ENCODE results near the gene PHPT1. TPM values are rescaled to one million over a fixed set of nuclear protein-coding genes. Genes with fewer than 3 reads are reported as not detected.

Gene PHPT1
- total RNA-seq, 6 experiments from 2014 or later, result 30.5 to 66.6 (median 49.3) TPM

GRCh38 chr9:136857581-136858412 is 8.6 kb downstream of the PHPT1 start:
- Histone ChIP-seq H3K36me3 (peaks cover 0 to 17% (median 10%) of the 10 kb centered on the region in 4 donors), H3K4me1 (peaks cover 0 to 22% (median 10%) of the 10 kb centered on the region in 4 donors), H3K27me3 (no peaks in the 10 kb centered on the region), H3K9me3 (no peaks in the 10 kb centered on the region), H3K27ac (peak overlapping the region in 1 of 3 donors; percentile 89), H3K4me3 (no peak overlapping the region)
- ATAC-seq (no peak), DNase-seq (peak; percentile 25 to 58 (median 51))
- TF ChIP-seq POLR2A (IDR thresholded peaks at IDR 0.05), result no peak
- WGBS (ENCODE audit: insufficient coverage, low coverage, low lambda C conversion rate, missing lambda C conversion rate), result no CpG with 5 or more reads among the region's 29 CpGs
- intact Hi-C loops (cut with DNase I), result no loop called here

DNA sequence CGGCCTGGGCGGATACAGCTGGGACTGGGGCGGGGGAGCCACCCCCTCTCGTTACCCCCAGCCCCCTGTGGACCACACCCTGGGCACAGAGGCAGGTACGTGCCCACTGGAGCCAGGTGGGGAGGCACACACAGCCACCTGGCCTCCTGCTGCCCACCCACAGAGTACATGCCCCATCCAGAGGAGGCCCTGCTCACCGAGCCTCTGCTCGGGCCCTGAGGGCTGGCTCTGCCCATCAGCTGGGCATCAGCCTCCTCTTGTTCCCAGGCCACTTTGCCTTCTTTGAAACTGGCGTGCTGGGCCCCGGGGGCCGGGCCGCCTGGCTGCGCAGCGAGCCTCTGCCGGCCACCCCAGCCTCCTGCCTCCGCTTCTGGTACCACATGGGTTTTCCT is 9.2 kb downstream of the PHPT1 start:
- H3K36me3 ChIP-seq, result peaks cover 2 to 23% (median 13%) of the 10 kb centered on the region in 4 donors
- no peak overlapping the region for H3K4me3 ChIP-seq
- H3K4me1 ChIP-seq, result peaks cover 0 to 27% (median 13%) of the 10 kb centered on the region in 4 donors
- H3K9me3 ChIP-seq, result no peaks in the 10 kb centered on the region
- H3K27me3 ChIP-seq, result no peaks in the 10 kb centered on the region
- WGBS (ENCODE audit: insufficient coverage, low coverage, low lambda C conversion rate, missing lambda C conversion rate), result 100% methylated on average over 1 of the region's 15 CpGs
- ATAC-seq, result no peak
- peak in 1 of 3 donors; percentile 49 for DNase-seq
- intact Hi-C loops (cut with DNase I), result no loop called here
- H3K27ac ChIP-seq, result peak overlapping the region in 2 of 3 donors; percentile 78 to 89
- no peak for TF ChIP-seq POLR2A (IDR thresholded peaks at IDR 0.05)
- no peak for TF ChIP-seq CTCF (IDR thresholded peaks at IDR 0.05)

GRCh38 chr9:136858844-136859757 is 9.9 kb downstream of the PHPT1 start:
- peak; percentile 82 to 91 (median 88) for ATAC-seq
- TF ChIP-seq POLR2A (IDR thresholded peaks at IDR 0.05), result peak; percentile 19
- no peak for TF ChIP-seq CTCF (IDR thresholded peaks at IDR 0.05)
- peak; percentile 83 to 94 (median 93) for DNase-seq
- no peaks in the 10 kb centered on the region for H3K27me3 ChIP-seq
- WGBS (ENCODE audit: insufficient coverage, low coverage, low lambda C conversion rate, missing lambda C conversion rate), result 40% methylated on average over 2 of the region's 20 CpGs
- peak overlapping the region in 2 of 3 donors; percentile 78 to 89 for H3K27ac ChIP-seq
- peak overlapping the region in 1 of 3 donors; percentile 2 for H3K4me3 ChIP-seq
- H3K36me3 ChIP-seq, result peaks cover 3 to 28% (median 15%) of the 10 kb centered on the region in 4 donors
- H3K4me1 ChIP-seq, result peaks cover 0 to 33% (median 19%) of the 10 kb centered on the region in 4 donors
- no peaks in the 10 kb centered on the region for H3K9me3 ChIP-seq
- intact Hi-C loops (cut with DNase I), result no loop called here

GRCh38 chr9:136860529-136860928 is 11.3 kb downstream of the PHPT1 start:
- H3K9me3 ChIP-seq, result no peaks in the 10 kb centered on the region
- ATAC-seq (no peak), DNase-seq (peak; percentile 15 to 51 (median 49))
- no peaks in the 10 kb centered on the region for H3K27me3 ChIP-seq
- no peak for TF ChIP-seq POLR2A (IDR thresholded peaks at IDR 0.05)
- no peak for TF ChIP-seq CTCF (IDR thresholded peaks at IDR 0.05)
- WGBS (ENCODE audit: insufficient coverage, low coverage, low lambda C conversion rate, missing lambda C conversion rate), result 60% methylated on average over 1 of the region's 9 CpGs
- intact Hi-C loops (cut with DNase I), result no loop called here
- no peak overlapping the region for H3K4me3 ChIP-seq
- H3K27ac ChIP-seq, result peak overlapping the region in 1 of 3 donors; percentile 9
- peaks cover 3 to 28% (median 15%) of the 10 kb centered on the region in 4 donors for H3K36me3 ChIP-seq
- peaks cover 0 to 45% (median 26%) of the 10 kb centered on the region in 4 donors for H3K4me1 ChIP-seq

Measured in right lobe of liver (tissue), 6 donors.